Transverse colon (tissue), 4 donors: ENCODE measurements around the gene GPC6. TPM values are rescaled to one million over a fixed set of nuclear protein-coding genes. Genes with fewer than 3 reads are reported as not detected.

Source experiments
- DNase-seq: peaks from one replicate; pipeline ENCODE4 v3.0.0-alpha.2; 2019
- H3K27ac ChIP-seq, 4 donors: fragments of 200-600 bp; sonication (generic); 2 replicates each; pipeline ENCODE4 v1.5.1; 2016 to 2018; ENCODE audit warnings: inconsistent platforms in 4 of 4
- H3K27me3 ChIP-seq: fragments of 200-600 bp; sonication (generic); 2 replicates; pipeline ENCODE4 v1.5.1; 2017; ENCODE audit warnings: inconsistent platforms
- H3K36me3 ChIP-seq, 4 donors: fragments of 200-600 bp; sonication (generic); 2 replicates each; pipeline ENCODE4 v1.5.1; 2017 to 2019; ENCODE audit warnings: inconsistent platforms in 4 of 4
- H3K4me1 ChIP-seq, 4 donors: fragments of 200-600 bp; sonication (generic); 2 replicates each; pipeline ENCODE4 v1.5.1; 2017 to 2020; ENCODE audit warnings: inconsistent platforms in 4 of 4
- H3K4me3 ChIP-seq, 4 donors: fragments of 200-600 bp; sonication (generic); 1 replicate in 1 of 4; 2 replicates in 3 of 4; pipeline versions ENCODE4 v1.5.1 to v1.6.1; 2017 to 2019; ENCODE audit warnings: inconsistent platforms in 4 of 4
- H3K9me3 ChIP-seq, 2 donors: fragments of 200-600 bp; sonication (generic); 2 replicates each; pipeline ENCODE4 v1.5.1; 2017 to 2019; ENCODE audit warnings: inconsistent platforms in 2 of 2
- EP300 ChIP-seq: sonication (generic); formaldehyde crosslinking; IDR thresholded peaks from one replicate; pipeline ENCODE4 v1.6.1; 2017; ENCODE audit warnings: antibody characterized with exemption, low read depth
- POLR2A ChIP-seq: fragments of 450-650 bp; IDR thresholded peaks from one replicate; pipeline ENCODE4 v1.6.1; 2016; ENCODE audit warnings: antibody characterized with exemption, mild to moderate bottlenecking, moderate library complexity
- POLR2AphosphoS5 ChIP-seq, 3 donors: sonication (generic); formaldehyde crosslinking; IDR thresholded peaks; one replicate each; pipeline ENCODE4 v1.6.1; 2016; ENCODE audit warnings: antibody characterized with exemption in 3 of 3
- WGBS, 2 donors: methylation state at CpG; one replicate each; pipeline ENCODE4 v1.1.5; 2018; ENCODE audit warnings: low coverage in 1 of 2; 5-methylcytosine and 5-hydroxymethylcytosine counted together
- in situ Hi-C, 4 donors: fragments of 200-750 bp; cut with MboI; loops; one replicate each; pipeline versions ENCODE4 v1.15.0 to v1.15.1; 2017; ENCODE audit warnings: low sequenced_read_pairs in 3 of 4, low pct_ligation_motif_present in 1 of 4, low pct_unique_long_range_greater_than_20kb in 1 of 4
- intact Hi-C: fragments of 100-400 bp; cut with DNase I; formaldehyde crosslinking; loops from one replicate; pipeline ENCODE4 v1.15.1; 2023; ENCODE audit warnings: low total_unique reads
- total RNA-seq, 4 donors: library from RNA; depleted of rRNA; stranded (reverse); fragments of >200 nt; gene quantifications; one replicate each; pipeline ENCODE4 v1.1.0, GENCODE V29; 2016
- TF ChIP-seq, protein P1 (sequence below), 5 experiments: fragments of 200-600 bp in 3 of 5; fragments of 450-650 bp in 2 of 5; sonication (generic) in 3 of 5; IDR thresholded peaks; 1 replicate in 2 of 5; 2 replicates in 3 of 5; pipeline ENCODE4 v1.5.1; 2016 to 2017; ENCODE audit warnings: antibody characterized with exemption in 5 of 5, inconsistent platforms in 3 of 5, mild to moderate bottlenecking in 2 of 5, moderate library complexity in 1 of 5

GPC6 gene
- total RNA-seq, 4 donors from 2014 or later = 0.75 to 5.7 (median 4.0) TPM

DNA sequence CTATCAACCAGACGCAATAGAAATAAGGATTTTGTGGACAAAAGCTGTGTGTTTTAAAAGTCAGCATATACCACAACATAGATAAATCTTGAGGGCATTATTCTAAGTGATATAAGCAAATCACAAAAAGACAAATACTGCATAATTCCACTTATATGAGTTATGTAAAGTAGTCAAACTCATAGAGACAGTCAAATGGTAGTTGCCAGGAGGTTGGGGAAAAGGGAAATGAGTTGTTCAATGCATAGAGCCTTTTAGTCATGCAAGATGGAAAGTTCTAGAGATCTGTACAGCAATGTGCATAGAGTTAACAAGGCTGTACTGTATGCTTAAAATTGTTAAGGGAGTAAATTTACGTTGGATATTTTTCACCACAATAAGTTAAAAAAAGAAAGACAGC is 1008.1 kb downstream of the GPC6 start:
- 62 to 78% methylated on average over 2 of the region's 2 CpGs for WGBS, 2 donors
- H3K4me3 ChIP-seq = no peak overlapping the region
- TF ChIP-seq, protein P1, sequence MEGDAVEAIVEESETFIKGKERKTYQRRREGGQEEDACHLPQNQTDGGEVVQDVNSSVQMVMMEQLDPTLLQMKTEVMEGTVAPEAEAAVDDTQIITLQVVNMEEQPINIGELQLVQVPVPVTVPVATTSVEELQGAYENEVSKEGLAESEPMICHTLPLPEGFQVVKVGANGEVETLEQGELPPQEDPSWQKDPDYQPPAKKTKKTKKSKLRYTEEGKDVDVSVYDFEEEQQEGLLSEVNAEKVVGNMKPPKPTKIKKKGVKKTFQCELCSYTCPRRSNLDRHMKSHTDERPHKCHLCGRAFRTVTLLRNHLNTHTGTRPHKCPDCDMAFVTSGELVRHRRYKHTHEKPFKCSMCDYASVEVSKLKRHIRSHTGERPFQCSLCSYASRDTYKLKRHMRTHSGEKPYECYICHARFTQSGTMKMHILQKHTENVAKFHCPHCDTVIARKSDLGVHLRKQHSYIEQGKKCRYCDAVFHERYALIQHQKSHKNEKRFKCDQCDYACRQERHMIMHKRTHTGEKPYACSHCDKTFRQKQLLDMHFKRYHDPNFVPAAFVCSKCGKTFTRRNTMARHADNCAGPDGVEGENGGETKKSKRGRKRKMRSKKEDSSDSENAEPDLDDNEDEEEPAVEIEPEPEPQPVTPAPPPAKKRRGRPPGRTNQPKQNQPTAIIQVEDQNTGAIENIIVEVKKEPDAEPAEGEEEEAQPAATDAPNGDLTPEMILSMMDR (IDR thresholded peaks at IDR 0.05) = no peak
- TF ChIP-seq EP300 = no peak
- no peak for TF ChIP-seq POLR2A
- TF ChIP-seq POLR2AphosphoS5 (IDR thresholded peaks at IDR 0.05) = no peak
- H3K36me3 ChIP-seq = no peaks in the 10 kb centered on the region
- in situ Hi-C loops (no loop called here), intact Hi-C loops (no loop called here)
- DNase-seq = no peak
- no peak overlapping the region for H3K27ac ChIP-seq
- H3K4me1 ChIP-seq = no peaks in the 10 kb centered on the region
- no peaks in the 10 kb centered on the region for H3K27me3 ChIP-seq
- H3K9me3 ChIP-seq = no peaks in the 10 kb centered on the region

DNA sequence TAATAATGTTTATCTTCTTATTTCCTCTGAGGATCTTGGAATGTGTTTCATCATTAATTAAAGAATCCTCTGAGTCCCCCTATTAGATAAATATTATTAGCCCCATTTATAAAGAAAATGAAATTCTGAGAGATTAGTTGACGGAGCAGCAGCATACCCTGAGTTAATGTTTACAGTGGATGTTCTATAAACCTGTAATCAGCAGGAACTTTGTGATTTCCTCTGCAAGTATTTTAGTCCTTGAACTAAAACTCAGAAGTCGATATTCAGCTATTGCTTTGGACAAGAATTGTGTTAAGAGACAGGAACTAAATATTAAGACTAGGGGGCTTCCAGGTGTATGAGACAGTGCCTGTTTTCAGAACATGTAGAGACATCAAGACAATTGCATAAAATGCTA is 1009.5 kb downstream of the GPC6 start:
- Histone ChIP-seq H3K27ac (no peak overlapping the region), H3K27me3 (no peaks in the 10 kb centered on the region), H3K4me3 (no peak overlapping the region)

DNA sequence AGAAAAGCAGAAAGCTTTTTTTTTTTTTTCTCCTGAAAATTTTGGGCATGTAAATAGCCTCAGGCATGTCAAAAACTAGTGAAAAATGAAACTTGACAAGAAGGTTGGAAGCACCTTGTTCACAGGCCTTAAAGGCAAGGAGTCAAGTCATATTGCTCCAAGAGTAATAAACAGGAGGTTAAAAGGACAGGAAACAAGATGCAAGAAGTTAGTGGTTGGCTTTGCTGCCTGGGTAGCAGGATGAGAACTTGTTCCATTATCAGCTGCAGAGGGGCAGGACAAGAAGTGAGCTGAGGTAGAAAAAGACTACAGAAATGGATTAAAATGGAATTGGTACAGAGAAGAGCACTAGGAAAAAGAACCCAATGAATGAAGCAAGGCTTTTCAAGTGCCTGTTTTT is 1010.3 kb downstream of the GPC6 start:
- TF ChIP-seq POLR2A = no peak
- TF ChIP-seq EP300 = no peak
- TF ChIP-seq, protein P1 (IDR thresholded peaks at IDR 0.05) = no peak
- TF ChIP-seq POLR2AphosphoS5 (IDR thresholded peaks at IDR 0.05) = no peak
- no peaks in the 10 kb centered on the region for H3K27me3 ChIP-seq
- H3K27ac ChIP-seq = no peak overlapping the region
- no peaks in the 10 kb centered on the region for H3K36me3 ChIP-seq
- H3K4me3 ChIP-seq = no peak overlapping the region
- intact Hi-C loops = no loop called here
- H3K4me1 ChIP-seq = no peaks in the 10 kb centered on the region
- no peak for DNase-seq
- in situ Hi-C loops = no loop called here
- H3K9me3 ChIP-seq = no peaks in the 10 kb centered on the region

More for the DNA sequence above, 1009.5 kb downstream of the GPC6 start:
- intact Hi-C loops (no loop called here), in situ Hi-C loops (no loop called here)
- no peaks in the 10 kb centered on the region for H3K4me1 ChIP-seq
- H3K9me3 ChIP-seq = no peaks in the 10 kb centered on the region
- DNase-seq = no peak
- TF ChIP-seq POLR2A (no peak), POLR2AphosphoS5 (IDR thresholded peaks at IDR 0.05) (no peak), EP300 (no peak)
- TF ChIP-seq, protein P1 (IDR thresholded peaks at IDR 0.05) = no peak
- WGBS, 2 donors = 21 to 43% methylated on average over 2 of the region's 2 CpGs
- H3K36me3 ChIP-seq = no peaks in the 10 kb centered on the region

DNA sequence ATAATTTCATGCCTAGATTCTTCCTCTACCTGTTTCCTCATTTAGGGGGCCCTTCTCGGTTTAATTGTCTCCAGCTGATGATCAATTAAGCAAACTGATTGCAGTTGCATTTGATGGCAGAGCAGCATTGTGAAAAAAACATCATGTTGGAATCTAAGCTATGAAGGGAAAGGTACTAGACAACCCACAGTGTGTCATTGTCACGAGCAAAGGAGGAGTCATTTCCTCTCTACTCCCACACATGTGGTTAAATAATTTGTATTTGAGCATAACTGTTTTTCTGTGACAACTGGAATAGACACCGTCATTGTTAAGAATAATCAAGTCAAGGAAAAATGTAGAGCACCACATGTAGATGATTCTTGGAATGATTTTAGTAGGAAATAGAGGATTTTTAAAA is 1012.5 kb downstream of the GPC6 start:
- in situ Hi-C loops = no loop called here
- no peaks in the 10 kb centered on the region for H3K4me1 ChIP-seq
- no peak overlapping the region for H3K27ac ChIP-seq
- TF ChIP-seq POLR2AphosphoS5 (IDR thresholded peaks at IDR 0.05) (no peak), EP300 (no peak), POLR2A (no peak)
- TF ChIP-seq, protein P1 (IDR thresholded peaks at IDR 0.05) = no peak
- intact Hi-C loops = no loop called here
- no peaks in the 10 kb centered on the region for H3K27me3 ChIP-seq
- no peak overlapping the region for H3K4me3 ChIP-seq
- no peaks in the 10 kb centered on the region for H3K36me3 ChIP-seq
- 47 to 61% methylated on average over 3 of the region's 3 CpGs for WGBS, 2 donors
- no peaks in the 10 kb centered on the region for H3K9me3 ChIP-seq
- DNase-seq = no peak
